Fibroblast of lung (primary cell): Measurements from ENCODE around the gene CNNM3.

Experiments
- CTCF ChIP-seq, 2 donors: IDR thresholded peaks in 1 of 2; conservative IDR thresholded peaks in 1 of 2; 1 replicate in 1 of 2; 2 replicates in 1 of 2; pipeline ENCODE4 v1.5.1; 2011 to 2012; ENCODE audit warnings: low read length in 2 of 2, control low read depth in 1 of 2, inconsistent platforms in 1 of 2, low read depth in 1 of 2, mild to moderate bottlenecking in 1 of 2
- EZH2 ChIP-seq: IDR thresholded peaks from 2 replicates; pipeline ENCODE4 v1.5.1; 2012; ENCODE audit warnings: low read length, control low read depth, mild to moderate bottlenecking; ENCODE audit errors: missing control alignments

- TF ChIP-seq CTCF (conservative IDR thresholded peaks at IDR 0.05 in 1 of 2, IDR thresholded peaks at IDR 0.05 in 1 of 2; ENCODE audit: low read depth in 1 of 2, low read length in 2 of 2) (no peak), EZH2 (no peak)
These were observed 16.9 kb downstream of the CNNM3 start for GRCh38 chr2:96832754-96833507.
